NK-92 treated with Interleukin-12 subunit alpha and Interleukin-12 subunit beta, amount 100 ng/mL, for 24 hours (cell line): Measurements from ENCODE around the gene ZFP1.
"Not testable (repeated sequence)": the region's sequence is repeated elsewhere in the genome, so short reads cannot be mapped to it uniquely, and the experiment has no call there.

Source experiments
- DNase-seq: peaks from one replicate; lab custom pipeline; 2025; lab: John Stamatoyannopoulos, UW

The ZFP1 gene

GRCh38 chr16:75113541-75114121 is 34.7 kb upstream of the ZFP1 start:
- no peak for DNase-seq

GRCh38 chr16:75114179-75114945 is 34.0 kb upstream of the ZFP1 start:
- no peak for DNase-seq

- DNase-seq: no peak
Measured at GRCh38 chr16:75114946-75115825, 33.1 kb upstream of the ZFP1 start.

DNA sequence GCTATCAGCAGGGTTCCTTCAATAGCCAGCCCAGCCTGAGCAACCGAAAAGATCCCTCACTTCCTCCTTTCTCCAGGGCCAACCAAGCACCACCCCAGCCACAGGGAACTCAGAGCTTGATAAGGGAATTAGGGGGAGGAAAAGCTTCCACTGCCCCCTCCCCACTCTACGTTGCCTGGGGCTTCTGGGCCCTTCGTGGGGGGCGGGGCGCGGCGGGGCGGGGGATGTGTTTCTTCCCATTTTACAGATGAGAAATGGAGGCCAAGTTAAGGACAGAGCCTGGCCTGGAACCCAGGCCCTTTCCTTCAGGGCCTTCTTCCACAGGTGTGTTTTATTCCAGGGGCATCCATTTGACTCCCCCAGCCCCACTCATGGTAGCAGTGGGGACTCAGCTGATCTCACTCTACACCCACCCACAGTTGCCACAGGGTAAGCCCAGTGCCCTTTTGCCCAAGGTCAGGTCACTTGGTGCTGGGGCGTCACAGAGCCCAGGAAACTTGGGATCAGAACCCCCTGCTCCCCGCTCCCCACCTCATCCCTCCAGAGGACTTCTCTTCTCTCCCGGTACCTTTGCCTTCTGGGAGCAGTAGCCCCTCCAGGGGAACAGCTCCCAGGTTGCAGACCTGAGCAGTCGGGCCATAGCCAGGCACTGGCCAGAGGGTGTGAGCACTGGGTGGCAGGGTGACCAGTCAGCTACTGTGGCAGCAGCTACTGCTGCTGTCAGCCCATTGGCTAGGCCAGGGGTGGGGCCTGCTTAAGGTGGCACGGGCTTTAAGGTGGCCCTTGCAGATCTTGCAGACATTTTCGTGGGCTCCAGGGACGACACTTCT is 32.0 kb upstream of the ZFP1 start, which contains the start of gene LDHD:
LDHD (minus strand) TSS at position 700 of the 830 bp plus-strand sequence; CDS start at position 640, 60 bp downstream.
- no peak for DNase-seq

- DNase-seq: no peak
Measured at GRCh38 chr16:75116911-75117245, 31.4 kb upstream of the ZFP1 start.

GRCh38 chr16:75118943-75119539 is 29.3 kb upstream of the ZFP1 start:
- no peak for DNase-seq

DNA sequence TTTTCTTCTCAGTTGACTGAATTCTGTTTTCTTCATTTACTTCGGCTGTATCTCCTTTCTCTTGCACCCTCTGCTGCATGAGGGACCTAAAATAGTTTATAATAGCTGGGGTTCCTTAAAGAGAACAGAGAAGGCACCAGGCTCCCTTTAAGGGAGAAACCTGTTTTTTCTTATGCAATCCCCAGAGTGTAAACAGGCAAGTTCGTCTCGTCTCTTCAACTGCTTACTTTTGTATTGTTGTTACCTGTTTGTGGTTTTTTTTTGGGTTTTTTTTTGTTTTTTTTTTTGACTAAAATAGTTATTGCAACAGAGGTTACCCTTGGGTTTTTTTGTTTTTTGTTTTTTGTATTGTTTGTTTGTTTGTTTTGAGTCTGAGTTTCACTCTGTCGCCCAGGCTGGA is 28.1 kb upstream of the ZFP1 start:
- DNase-seq: no peak

GRCh38 chr16:75121949-75122568 is 26.3 kb upstream of the ZFP1 start:
- no peak for DNase-seq

DNA sequence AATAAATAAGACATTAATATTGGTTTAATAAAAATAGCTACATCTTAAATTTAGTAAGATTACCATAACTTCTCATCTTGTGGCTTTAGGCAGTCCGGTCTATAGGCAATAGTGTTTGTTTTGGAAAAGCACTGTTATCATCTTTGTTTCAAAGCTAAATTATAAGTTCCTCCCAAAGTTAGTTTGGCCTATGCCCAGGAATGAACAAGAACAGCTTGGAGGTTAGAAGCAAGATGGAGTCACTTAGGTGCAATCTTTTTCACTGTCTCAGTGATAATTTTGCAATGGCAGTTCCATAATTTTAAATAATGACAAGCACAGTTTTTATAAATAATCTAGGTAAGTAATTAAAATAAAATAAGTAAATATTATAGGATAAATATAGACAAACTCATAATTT is 25.7 kb upstream of the ZFP1 start:
- DNase-seq: no peak

GRCh38 chr16:75127713-75128415 is 20.5 kb upstream of the ZFP1 start:
- no peak for DNase-seq

DNA sequence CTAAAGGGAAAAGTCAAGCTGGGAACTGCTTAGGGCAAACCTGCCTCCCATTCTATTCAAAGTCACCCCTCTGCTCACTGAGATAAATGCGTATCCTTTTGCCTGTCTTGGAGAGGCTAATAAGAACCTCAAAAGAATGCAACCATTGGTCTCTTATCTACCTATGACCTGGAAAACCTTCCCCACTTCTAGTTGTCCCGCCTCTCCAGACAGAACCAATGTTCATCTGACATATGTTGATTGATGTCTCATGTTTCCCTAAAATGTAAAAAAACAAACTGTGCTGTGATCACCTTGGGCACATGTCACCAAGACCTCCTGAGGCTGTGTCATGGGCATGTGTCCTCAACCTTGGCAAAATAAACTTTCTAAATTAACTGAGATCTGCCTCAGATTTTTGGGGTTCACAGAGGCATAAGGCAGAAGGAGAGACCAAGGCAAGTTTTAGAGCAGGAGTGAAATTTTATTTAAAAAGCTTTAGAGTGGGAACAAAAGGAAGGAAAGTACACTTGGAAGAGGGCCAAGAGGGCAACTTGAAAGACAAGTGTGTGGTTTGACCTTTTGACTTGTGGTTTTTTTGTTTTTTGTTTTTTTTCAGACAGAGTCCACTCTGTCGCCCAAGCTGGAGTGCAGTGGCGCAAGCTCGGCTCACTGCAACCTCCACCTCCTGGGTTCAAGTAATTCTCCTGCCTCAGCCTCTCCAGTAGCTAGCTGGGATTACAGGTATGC is 18.7 kb upstream of the ZFP1 start:
- DNase-seq: not testable (repeated sequence)

DNA sequence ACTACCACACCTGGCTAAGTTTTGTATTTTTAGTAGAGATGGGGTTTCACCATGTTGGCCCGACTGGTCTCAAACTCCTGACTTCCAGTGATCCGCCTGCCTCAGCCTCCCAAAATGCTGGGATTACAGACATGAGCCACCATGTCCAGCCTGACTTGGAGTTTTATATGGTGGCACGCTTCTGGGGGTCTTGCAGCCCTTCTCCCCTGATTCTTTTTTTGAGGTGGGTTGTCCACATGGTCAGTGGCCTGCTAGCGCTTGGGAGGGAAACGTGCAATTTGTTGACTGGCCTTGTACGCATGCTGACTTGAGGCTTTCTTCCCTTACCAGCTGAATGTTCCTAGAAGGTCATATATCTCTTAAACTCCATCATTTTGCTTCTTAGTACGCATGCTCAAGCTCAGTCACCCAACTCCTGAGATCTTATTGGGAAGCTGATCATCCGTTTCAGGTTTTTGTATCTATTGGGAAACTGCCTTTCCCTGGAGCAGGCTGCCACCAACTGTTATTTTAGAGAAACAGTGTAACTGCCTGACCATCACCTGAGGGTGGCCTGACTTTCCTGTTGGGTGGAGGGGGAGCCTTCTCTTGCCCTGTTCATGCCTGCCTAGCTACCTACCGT is 18.1 kb upstream of the ZFP1 start:
- DNase-seq: no peak

DNA sequence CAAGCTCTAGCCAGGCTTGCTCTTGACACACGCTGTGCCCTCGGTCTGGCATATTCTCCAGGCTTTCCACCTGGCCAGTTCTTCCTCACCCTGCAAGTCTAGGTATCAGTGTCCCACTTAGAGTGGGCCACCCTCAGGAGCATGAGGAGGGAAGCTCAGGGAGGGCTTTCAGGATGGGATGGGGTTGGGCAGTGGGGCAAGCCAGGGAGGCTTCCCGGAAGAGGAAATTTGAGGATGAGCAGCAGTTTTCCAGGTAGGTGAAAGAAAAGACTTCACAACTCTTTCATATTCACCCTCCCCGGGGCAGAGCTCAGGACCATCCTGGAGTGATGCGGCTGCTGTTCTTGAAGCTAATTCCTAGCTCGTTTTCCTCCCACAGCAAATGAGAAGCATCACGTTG is 17.2 kb upstream of the ZFP1 start:
- no peak for DNase-seq

DNA sequence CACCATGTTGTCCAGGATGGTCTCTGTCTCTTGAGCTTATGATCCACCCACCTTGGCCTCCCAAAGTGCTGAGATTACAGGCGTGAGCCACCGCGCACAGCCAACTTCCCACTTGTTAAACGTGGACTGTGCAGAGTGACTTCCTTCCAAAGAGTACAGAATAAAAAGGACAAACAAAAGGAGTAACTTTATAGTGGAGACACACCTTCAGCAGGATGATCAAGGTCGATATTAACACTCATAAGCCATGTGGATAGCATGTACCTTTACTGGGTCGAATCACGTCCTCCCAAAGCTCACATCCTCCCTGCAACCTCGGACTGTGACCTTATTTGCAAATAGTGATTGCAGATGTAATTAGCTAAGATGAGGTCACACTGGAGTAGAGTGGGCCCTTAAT is 10.1 kb upstream of the ZFP1 start:
- DNase-seq: no peak

DNA sequence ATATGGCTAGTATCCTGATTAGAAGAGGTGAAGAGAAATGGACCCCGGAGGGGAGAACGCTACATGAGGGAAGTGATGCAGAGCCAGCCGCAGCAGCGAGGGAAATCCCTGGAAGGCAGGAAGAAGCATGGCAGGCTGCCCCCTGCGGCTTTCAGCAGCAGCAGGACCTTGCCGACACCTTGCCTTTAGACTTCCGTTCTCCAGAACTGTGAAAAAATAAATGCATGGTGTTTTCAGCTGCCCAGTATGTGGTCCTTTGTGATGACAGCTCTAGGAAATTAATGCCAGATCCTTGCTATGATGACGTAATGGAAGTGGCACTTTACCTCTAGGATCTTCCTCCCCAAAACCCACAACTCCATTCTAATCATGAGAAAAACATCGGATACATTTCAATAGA is 9.7 kb upstream of the ZFP1 start:
- no peak for DNase-seq

DNA sequence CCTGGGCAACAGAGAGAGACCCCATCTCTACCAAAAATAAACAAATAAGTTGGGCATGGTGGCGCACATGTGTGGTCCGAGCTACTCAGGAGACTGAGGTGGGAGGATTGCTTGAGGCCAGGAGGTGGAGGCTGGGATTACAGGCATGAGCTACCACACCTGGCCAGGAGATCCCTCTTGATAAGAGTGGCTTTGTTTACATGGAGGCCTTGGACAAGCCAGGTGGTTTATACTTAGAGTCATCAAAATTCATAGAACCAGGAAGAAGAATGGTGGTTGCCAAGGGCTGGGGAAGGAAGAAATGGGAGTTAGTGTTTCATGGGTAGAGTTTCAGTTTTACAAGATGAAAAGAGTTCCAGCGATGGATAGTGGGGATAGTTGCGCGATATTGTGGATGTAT is 8.8 kb upstream of the ZFP1 start:
- DNase-seq: no peak

DNA sequence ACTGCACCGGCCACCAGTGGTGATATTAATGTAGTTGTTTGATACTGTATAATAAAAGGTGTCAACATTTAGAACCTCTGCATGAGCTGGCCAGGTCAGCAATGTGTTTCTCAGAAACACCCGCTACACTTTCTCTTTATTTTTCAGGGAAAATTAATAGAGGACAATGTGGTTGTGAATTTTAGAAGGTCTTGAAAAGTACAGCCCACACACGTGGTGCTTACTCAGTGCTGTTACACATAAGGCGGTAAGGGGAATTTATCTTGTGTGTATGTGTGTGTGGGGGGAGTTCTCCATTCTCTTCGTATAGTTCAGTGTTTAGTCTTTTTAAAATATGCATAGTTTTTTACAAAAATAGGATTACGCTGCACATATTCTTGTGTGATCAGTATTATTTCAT is 4.4 kb upstream of the ZFP1 start:
- no peak for DNase-seq

DNA sequence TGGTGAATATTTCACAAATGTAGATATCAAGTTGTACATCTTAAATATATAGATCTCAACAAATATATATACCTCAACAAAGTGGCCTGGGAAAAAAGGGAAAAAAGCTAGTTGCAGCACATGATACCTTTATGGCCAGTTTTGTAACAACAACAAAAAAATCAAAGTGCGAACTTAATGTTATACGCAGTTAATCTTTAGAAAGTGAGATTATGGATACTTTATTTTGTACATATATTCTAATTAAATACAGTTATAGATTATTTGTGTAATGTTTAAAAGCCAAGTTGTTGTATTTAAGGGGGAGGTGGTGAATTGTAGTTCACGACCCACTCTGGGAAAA is 385 bp upstream of the ZFP1 start:
- no peak for DNase-seq

DNA sequence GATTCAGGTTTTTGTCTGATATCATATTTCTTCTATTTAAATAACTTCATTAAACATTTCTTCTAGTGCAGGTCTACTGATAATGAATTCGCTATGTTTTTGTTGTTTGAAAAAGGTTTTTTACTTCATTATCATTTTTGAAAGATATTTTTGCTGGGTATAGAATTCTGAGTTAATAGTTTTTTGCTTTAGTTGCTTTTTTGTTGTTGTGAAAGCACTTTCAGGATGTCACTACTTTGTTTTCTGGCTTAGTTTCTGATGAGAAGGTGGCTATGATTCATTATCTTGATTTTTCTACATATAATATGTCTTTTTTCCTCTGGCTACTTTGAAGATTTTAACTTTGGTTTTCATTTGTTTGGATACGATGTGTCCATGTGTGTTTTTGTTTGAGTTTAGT is 3.5 kb downstream of the ZFP1 start:
- DNase-seq: no peak

GRCh38 chr16:75152635-75153034 is 4.3 kb downstream of the ZFP1 start:
- DNase-seq: no peak
